ENCODE results near the gene CACNA1B. TPM values are rescaled to one million over a fixed set of nuclear protein-coding genes. Genes with fewer than 3 reads are reported as not detected.
"Not testable (repeated sequence)": the region's sequence is repeated elsewhere in the genome, so short reads cannot be mapped to it uniquely, and the experiment has no call there.

Gene CACNA1B
- total and polyA plus RNA-seq, 7 donors = under 0.01 to 1.4 (median 0.55) TPM; not detected in 1

GRCh38 chr9:138112791-138113600 is 235.4 kb downstream of the CACNA1B start:
- Histone ChIP-seq H3K4me3 (no peak overlapping the region), H3K27me3 (peaks cover 0 to 7% (median 0%) of the 10 kb centered on the region in 3 donors), H3K9me3 (no peaks in the 10 kb centered on the region), H3K36me3 (no peaks in the 10 kb centered on the region), H3K4me1 (no peaks in the 10 kb centered on the region), H3K27ac (no peak overlapping the region)
- no peak for DNase-seq
- no peak for TF ChIP-seq POLR2AphosphoS5 (IDR thresholded peaks at IDR 0.05)
- TF ChIP-seq EP300 (IDR thresholded peaks at IDR 0.05) = no peak
- TF ChIP-seq, protein P1, sequence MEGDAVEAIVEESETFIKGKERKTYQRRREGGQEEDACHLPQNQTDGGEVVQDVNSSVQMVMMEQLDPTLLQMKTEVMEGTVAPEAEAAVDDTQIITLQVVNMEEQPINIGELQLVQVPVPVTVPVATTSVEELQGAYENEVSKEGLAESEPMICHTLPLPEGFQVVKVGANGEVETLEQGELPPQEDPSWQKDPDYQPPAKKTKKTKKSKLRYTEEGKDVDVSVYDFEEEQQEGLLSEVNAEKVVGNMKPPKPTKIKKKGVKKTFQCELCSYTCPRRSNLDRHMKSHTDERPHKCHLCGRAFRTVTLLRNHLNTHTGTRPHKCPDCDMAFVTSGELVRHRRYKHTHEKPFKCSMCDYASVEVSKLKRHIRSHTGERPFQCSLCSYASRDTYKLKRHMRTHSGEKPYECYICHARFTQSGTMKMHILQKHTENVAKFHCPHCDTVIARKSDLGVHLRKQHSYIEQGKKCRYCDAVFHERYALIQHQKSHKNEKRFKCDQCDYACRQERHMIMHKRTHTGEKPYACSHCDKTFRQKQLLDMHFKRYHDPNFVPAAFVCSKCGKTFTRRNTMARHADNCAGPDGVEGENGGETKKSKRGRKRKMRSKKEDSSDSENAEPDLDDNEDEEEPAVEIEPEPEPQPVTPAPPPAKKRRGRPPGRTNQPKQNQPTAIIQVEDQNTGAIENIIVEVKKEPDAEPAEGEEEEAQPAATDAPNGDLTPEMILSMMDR (IDR thresholded peaks at IDR 0.05) = no peak
- no peak for TF ChIP-seq POLR2A (IDR thresholded peaks at IDR 0.05)
- WGBS, 2 donors = 91 to 94% methylated on average over 36 of the region's 36 CpGs
- intact Hi-C loops (cut with DNase I) = no loop called here

- H3K4me3 ChIP-seq; H3K4me1 ChIP-seq; H3K27ac ChIP-seq; H3K27me3 ChIP-seq; H3K9me3 ChIP-seq; H3K36me3 ChIP-seq; intact Hi-C loops (cut with DNase I); DNase-seq: not testable (repeated sequence)
- WGBS, 2 donors = 88 to 90% methylated on average over 23 of the region's 23 CpGs
These were observed 236.2 kb downstream of the CACNA1B start for GRCh38 chr9:138113701-138114325.

DNA sequence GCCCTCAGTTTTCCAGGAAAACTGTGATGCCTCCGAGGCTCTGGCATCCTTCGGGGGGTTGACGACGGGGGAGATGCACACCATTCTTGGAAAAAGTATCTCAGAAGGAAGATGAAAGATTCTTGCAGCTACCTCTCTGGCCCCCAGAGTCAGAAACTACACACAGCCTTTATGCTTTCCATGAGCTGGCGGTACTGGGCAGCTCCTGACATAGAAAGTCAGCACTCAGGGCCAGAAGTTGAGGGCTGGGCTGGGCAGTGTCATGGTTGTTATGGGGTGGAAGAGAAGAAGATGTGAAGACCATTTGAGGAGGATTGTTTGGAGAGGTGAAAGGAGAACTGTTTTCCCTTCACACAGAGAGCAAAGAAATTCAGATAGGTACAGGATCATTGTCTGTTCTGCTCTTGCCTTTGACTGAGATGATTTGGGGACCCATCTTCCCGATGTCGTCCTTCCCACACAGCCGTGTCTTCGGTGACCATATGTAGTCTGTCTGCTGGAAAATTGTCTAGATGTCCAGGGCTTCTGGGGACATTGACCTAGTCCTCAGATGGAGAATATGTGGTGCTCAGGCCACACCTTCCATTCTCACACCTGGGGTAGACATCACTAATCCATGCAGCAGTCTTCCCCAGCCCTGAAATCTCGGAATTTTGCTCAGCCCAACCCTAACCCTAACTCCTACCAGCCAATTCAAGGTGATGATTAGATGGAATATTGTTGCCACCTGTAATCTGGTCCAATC is 237.1 kb downstream of the CACNA1B start:
- Histone ChIP-seq H3K27ac (no peak overlapping the region), H3K4me1 (no peaks in the 10 kb centered on the region), H3K9me3 (no peaks in the 10 kb centered on the region), H3K4me3 (no peak overlapping the region), H3K36me3 (no peaks in the 10 kb centered on the region), H3K27me3 (peaks cover 0 to 7% (median 0%) of the 10 kb centered on the region in 3 donors)
- TF ChIP-seq POLR2AphosphoS5 (IDR thresholded peaks at IDR 0.05) = no peak
- TF ChIP-seq POLR2A (IDR thresholded peaks at IDR 0.05) = no peak
- TF ChIP-seq, protein P1 (IDR thresholded peaks at IDR 0.05) = no peak
- no peak for TF ChIP-seq EP300 (IDR thresholded peaks at IDR 0.05)
- 77 to 80% methylated on average over 10 of the region's 10 CpGs for WGBS, 2 donors
- no peak for DNase-seq
- intact Hi-C loops (cut with DNase I) = no loop called here

DNA sequence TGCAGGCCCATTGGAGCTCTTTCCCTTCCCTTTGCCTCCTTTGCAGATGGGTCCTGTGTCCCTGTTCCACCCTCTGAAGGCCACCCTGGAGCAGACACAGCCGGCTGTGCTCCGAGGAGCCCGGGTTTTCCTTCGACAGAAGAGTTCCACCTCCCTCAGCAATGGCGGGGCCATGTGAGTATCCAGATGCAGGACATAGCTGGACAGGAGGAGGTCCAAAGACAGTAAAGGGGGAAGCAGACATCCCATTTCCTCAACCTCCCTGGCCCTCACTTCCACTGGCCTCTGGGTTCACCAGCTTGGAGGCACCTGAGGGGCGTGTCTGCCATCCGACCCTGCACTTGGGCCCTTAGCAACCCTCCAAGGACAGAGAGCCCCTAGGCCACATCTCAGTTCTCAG is 237.9 kb downstream of the CACNA1B start:
- intact Hi-C loops (cut with DNase I) = no loop called here

More for the DNA sequence above, 237.9 kb downstream of the CACNA1B start:
- Histone ChIP-seq H3K27me3 (peaks cover 0 to 7% (median 0%) of the 10 kb centered on the region in 3 donors), H3K36me3 (no peaks in the 10 kb centered on the region), H3K4me3 (no peak overlapping the region), H3K9me3 (no peaks in the 10 kb centered on the region), H3K4me1 (no peaks in the 10 kb centered on the region), H3K27ac (no peak overlapping the region)
- DNase-seq = no peak
- TF ChIP-seq, protein P1 (IDR thresholded peaks at IDR 0.05) = no peak
- TF ChIP-seq POLR2AphosphoS5 (IDR thresholded peaks at IDR 0.05) (no peak), POLR2A (IDR thresholded peaks at IDR 0.05) (no peak), EP300 (IDR thresholded peaks at IDR 0.05) (no peak)
- 83 to 87% methylated on average over 7 of the region's 7 CpGs for WGBS, 2 donors

All from sigmoid colon (tissue), 7 donors.